NCI-H2107 (cell line): ENCODE measurements around the gene SMPD1.
"Not testable (repeated sequence)": the region's sequence is repeated elsewhere in the genome, so short reads cannot be mapped to it uniquely, and the experiment has no call there.

Experiments used
- DNase-seq: peaks from one replicate; lab custom pipeline; 2025; lab: John Stamatoyannopoulos, UW

Gene SMPD1

GRCh38 chr11:6388748-6389147 lies 1.5 kb upstream of the SMPD1 start:
- no peak for DNase-seq

GRCh38 chr11:6390718-6391469 lies 620 bp downstream of the SMPD1 start:
- DNase-seq = no peak

GRCh38 chr11:6391537-6392134 lies 1.4 kb downstream of the SMPD1 start:
- DNase-seq = no peak

GRCh38 chr11:6392251-6392650 lies 2.0 kb downstream of the SMPD1 start:
- not testable (repeated sequence) for DNase-seq

GRCh38 chr11:6393989-6394670 lies 3.9 kb downstream of the SMPD1 start:
- no peak for DNase-seq

GRCh38 chr11:6395470-6396060 lies 5.3 kb downstream of the SMPD1 start:
- no peak for DNase-seq

- no peak for DNase-seq
Observed at GRCh38 chr11:6397156-6397555, 6.9 kb downstream of the SMPD1 start.

GRCh38 chr11:6397636-6398035 lies 7.4 kb downstream of the SMPD1 start:
- no peak for DNase-seq

GRCh38 chr11:6400431-6401345 lies 10.4 kb downstream of the SMPD1 start:
- no peak for DNase-seq

- no peak for DNase-seq
Observed at GRCh38 chr11:6401464-6401863, 11.2 kb downstream of the SMPD1 start.

- DNase-seq = no peak
Observed at GRCh38 chr11:6402061-6402470, 11.8 kb downstream of the SMPD1 start.

- DNase-seq = no peak
Observed at GRCh38 chr11:6402561-6402981, 12.3 kb downstream of the SMPD1 start.

- DNase-seq = no peak
Observed at GRCh38 chr11:6403539-6403938, 13.3 kb downstream of the SMPD1 start.

- DNase-seq = no peak
Observed at GRCh38 chr11:6404342-6405051, 14.2 kb downstream of the SMPD1 start.

- DNase-seq = no peak
Observed at GRCh38 chr11:6405052-6405667, 14.9 kb downstream of the SMPD1 start.

- no peak for DNase-seq
Observed at GRCh38 chr11:6405846-6406245, 15.6 kb downstream of the SMPD1 start.

GRCh38 chr11:6406370-6406769 lies 16.1 kb downstream of the SMPD1 start:
- no peak for DNase-seq

- DNase-seq = no peak
Observed at GRCh38 chr11:6410695-6411430, 20.6 kb downstream of the SMPD1 start.

GRCh38 chr11:6411594-6412031 lies 21.3 kb downstream of the SMPD1 start:
- no peak for DNase-seq

GRCh38 chr11:6413791-6414201 lies 23.5 kb downstream of the SMPD1 start:
- DNase-seq = no peak
